Spleen (tissue), 11 donors: ENCODE results near the gene SEMA3G. TPM values are rescaled to one million over a fixed set of nuclear protein-coding genes. Genes with fewer than 3 reads are reported as not detected.

Experiments
- DNase-seq: peaks from one replicate; pipeline ENCODE4 v3.0.0-alpha.2; 2020
- H3K27ac ChIP-seq, 8 donors: fragments of 200-600 bp; sonication (generic) in 7 of 8; 1 replicate in 4 of 8; 2 replicates in 4 of 8; pipeline versions ENCODE4 v1.5.0 to v1.8.0; 2016 to 2021; ENCODE audit warnings: inconsistent platforms in 4 of 8, mild to moderate bottlenecking in 4 of 8, moderate library complexity in 1 of 8
- H3K27me3 ChIP-seq, 7 donors: fragments of 200-600 bp; sonication (generic) in 6 of 7; replicated peaks in 1 of 7; 1 replicate in 4 of 7; 2 replicates in 3 of 7; pipeline versions ENCODE4 v1.5.0 to v1.8.0; 2016 to 2021; ENCODE audit warnings: inconsistent platforms in 3 of 7, mild to moderate bottlenecking in 1 of 7
- H3K36me3 ChIP-seq, 6 donors: fragments of 200-600 bp; sonication (generic) in 5 of 6; 1 replicate in 4 of 6; 2 replicates in 2 of 6; pipeline versions ENCODE4 v1.5.0 to v1.8.0; 2016 to 2021; ENCODE audit warnings: inconsistent platforms in 2 of 6
- H3K4me1 ChIP-seq, 6 donors: fragments of 200-600 bp; sonication (generic) in 5 of 6; 1 replicate in 3 of 6; 2 replicates in 3 of 6; pipeline versions ENCODE4 v1.5.0 to v1.8.0; 2016 to 2021; ENCODE audit warnings: inconsistent platforms in 3 of 6
- H3K4me3 ChIP-seq, 8 donors: fragments of 200-600 bp; sonication (generic) in 7 of 8; 1 replicate in 4 of 8; 2 replicates in 4 of 8; pipeline versions ENCODE4 v1.5.0 to v1.8.0; 2016 to 2021; ENCODE audit warnings: inconsistent platforms in 4 of 8, mild to moderate bottlenecking in 4 of 8, moderate library complexity in 2 of 8
- H3K9me3 ChIP-seq, 8 donors: fragments of 200-600 bp; sonication (generic) in 7 of 8; 1 replicate in 4 of 8; 2 replicates in 4 of 8; pipeline versions ENCODE4 v1.5.0 to v1.8.0; 2016 to 2021; ENCODE audit warnings: inconsistent platforms in 4 of 8
- POLR2A ChIP-seq, 3 donors: fragments of 450-650 bp; IDR thresholded peaks; one replicate each; pipeline ENCODE4 v1.5.1; 2017; ENCODE audit warnings: antibody characterized with exemption in 3 of 3, mild to moderate bottlenecking in 1 of 3
- POLR2AphosphoS5 ChIP-seq, 3 donors: sonication (generic); formaldehyde crosslinking; IDR thresholded peaks; one replicate each; pipeline ENCODE4 v1.5.1; 2017; ENCODE audit warnings: antibody characterized with exemption in 3 of 3
- WGBS, 5 donors: extraction: QIAGEN DNeasy Blood & Tissue Kit in 3 of 5; methylation state at CpG; one replicate each; pipeline versions ENCODE4 v1.1.5 to v1.1.7; 2013 to 2018; 5-methylcytosine and 5-hydroxymethylcytosine counted together
- intact Hi-C: fragments of 100-400 bp; cut with DNase I; formaldehyde crosslinking; loops from one replicate; pipeline ENCODE4 v1.15.0; 2023; ENCODE audit warnings: low total_unique reads
- polyA plus RNA-seq, 3 donors: library from polyadenylated mRNA; stranded (reverse); fragments of 200-250 nt; gene quantifications; one replicate each; pipeline ENCODE4 v1.2.1, GENCODE V29; 2013
- total RNA-seq, 7 donors: library from RNA; depleted of rRNA in 3 of 7; stranded (reverse); fragments of >200 nt in 3 of 7; fragmentation: NEBNext Ultra II Directional in 4 of 7; extraction: Animal tissue kit (Norgen Biotek cat#: 25700) in 4 of 7; gene quantifications; one replicate each; pipeline versions ENCODE4 v1.1.0 to v1.2.1, GENCODE V29; 2016 to 2021
- TF ChIP-seq, protein P1 (sequence below), 11 experiments: fragments of 200-600 bp in 7 of 11; fragments of 450-650 bp in 4 of 11; sonication (generic) in 4 of 11; IDR thresholded peaks in 8 of 11; conservative IDR thresholded peaks in 3 of 11; 1 replicate in 7 of 11; 2 replicates in 4 of 11; pipeline versions ENCODE4 v1.4.0 to v1.8.0; 2016 to 2021; ENCODE audit warnings: antibody characterized with exemption in 11 of 11, inconsistent platforms in 4 of 11, mild to moderate bottlenecking in 1 of 11
- donor health status: healthy with polysubstance abuse.
- donor health status: DM: no; HTN: no; CAD: no; lungs with moderate emphysema.
- donor health status: DM: no; HTN: no; CAD: no.
- donor health status: Bipolar disorder and iron deficiency.
- donor health status: healthy.
- donor health status: DM: no; HTN: no; CAD: no.
- donor health status: DM: yes; HTN: yes; CAD: no.

The SEMA3G gene
- total and polyA plus RNA-seq, 10 donors: 1.0 to 20.2 (median 9.5) TPM

DNA sequence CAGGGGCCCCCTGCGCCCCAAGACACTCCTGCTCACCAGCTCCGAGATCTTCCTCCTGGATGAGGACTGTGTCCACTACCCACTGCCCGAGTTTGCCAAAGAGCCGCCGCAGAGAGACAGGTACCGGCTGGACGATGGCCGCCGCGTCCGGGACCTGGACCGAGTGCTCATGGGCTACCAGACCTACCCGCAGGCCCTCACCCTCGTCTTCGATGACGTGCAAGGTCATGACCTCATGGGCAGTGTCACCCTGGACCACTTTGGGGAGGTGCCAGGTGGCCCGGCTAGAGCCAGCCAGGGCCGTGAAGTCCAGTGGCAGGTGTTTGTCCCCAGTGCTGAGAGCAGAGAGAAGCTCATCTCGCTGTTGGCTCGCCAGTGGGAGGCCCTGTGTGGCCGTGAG, 47.2 kb upstream of the SEMA3G start:
- Histone ChIP-seq H3K27me3 (peaks cover 0 to 11% (median 0%) of the 10 kb centered on the region in 7 donors), H3K4me1 (peaks cover 18 to 90% (median 52%) of the 10 kb centered on the region in 6 donors), H3K9me3 (no peaks in the 10 kb centered on the region), H3K27ac (peak overlapping the region in 5 of 8 donors; percentile 76 to 82 (median 80)), H3K4me3 (no peak overlapping the region), H3K36me3 (peaks cover 0 to 69% (median 57%) of the 10 kb centered on the region in 6 donors)
- no peak for DNase-seq
- WGBS, 5 donors: 91 to 95% (median 95%) methylated on average over 16 to 21 of the region's 21 CpGs
- intact Hi-C loops: no loop called here
- peak in 1 of 3 donors; percentile 37 for TF ChIP-seq POLR2AphosphoS5 (IDR thresholded peaks at IDR 0.05)
- no peak for TF ChIP-seq POLR2A (IDR thresholded peaks at IDR 0.05)

DNA sequence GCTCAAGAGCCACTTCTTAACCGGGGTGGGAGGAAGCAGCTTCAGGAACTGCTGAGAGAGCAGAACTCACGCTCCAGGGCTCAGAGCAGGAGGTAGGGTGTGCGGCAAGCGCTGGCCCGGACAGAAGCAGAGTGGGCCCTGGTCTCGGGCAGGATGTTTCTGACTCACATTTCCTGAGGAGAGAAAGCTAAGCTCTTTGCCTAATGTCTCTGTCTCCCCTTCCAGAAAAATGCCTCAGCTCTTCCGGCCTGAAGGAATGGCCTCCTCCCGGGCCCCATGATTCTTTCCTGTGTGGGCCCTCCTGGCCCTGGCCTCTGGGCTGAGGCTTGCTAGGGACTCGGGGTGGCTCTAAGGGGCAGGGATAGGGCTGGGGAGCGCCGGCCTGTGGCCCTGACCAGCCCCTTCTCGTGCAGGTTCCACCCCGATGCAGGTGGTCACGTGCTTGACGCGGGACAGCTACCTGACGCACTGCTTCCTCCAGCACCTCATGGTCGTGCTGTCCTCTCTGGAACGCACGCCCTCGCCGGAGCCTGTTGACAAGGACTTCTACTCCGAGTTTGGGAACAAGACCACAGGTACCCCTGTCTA, 46.1 kb upstream of the SEMA3G start:
- H3K4me3 ChIP-seq: no peak overlapping the region
- H3K27ac ChIP-seq: peak overlapping the region in 7 of 8 donors; percentile 42 to 82 (median 78)
- intact Hi-C loops: no loop called here
- H3K9me3 ChIP-seq: no peaks in the 10 kb centered on the region
- TF ChIP-seq, protein P1, sequence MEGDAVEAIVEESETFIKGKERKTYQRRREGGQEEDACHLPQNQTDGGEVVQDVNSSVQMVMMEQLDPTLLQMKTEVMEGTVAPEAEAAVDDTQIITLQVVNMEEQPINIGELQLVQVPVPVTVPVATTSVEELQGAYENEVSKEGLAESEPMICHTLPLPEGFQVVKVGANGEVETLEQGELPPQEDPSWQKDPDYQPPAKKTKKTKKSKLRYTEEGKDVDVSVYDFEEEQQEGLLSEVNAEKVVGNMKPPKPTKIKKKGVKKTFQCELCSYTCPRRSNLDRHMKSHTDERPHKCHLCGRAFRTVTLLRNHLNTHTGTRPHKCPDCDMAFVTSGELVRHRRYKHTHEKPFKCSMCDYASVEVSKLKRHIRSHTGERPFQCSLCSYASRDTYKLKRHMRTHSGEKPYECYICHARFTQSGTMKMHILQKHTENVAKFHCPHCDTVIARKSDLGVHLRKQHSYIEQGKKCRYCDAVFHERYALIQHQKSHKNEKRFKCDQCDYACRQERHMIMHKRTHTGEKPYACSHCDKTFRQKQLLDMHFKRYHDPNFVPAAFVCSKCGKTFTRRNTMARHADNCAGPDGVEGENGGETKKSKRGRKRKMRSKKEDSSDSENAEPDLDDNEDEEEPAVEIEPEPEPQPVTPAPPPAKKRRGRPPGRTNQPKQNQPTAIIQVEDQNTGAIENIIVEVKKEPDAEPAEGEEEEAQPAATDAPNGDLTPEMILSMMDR (IDR thresholded peaks at IDR 0.05 in 8 of 11, conservative IDR thresholded peaks at IDR 0.05 in 3 of 11): no peak
- TF ChIP-seq POLR2A (IDR thresholded peaks at IDR 0.05): no peak
- peak; percentile 75 to 82 (median 78) for TF ChIP-seq POLR2AphosphoS5 (IDR thresholded peaks at IDR 0.05)
- H3K4me1 ChIP-seq: peaks cover 18 to 81% (median 52%) of the 10 kb centered on the region in 6 donors
- peaks cover 0 to 11% (median 0%) of the 10 kb centered on the region in 7 donors for H3K27me3 ChIP-seq
- WGBS, 5 donors: 52 to 65% (median 57%) methylated on average over 17 to 23 of the region's 23 CpGs
- peaks cover 0 to 80% (median 66%) of the 10 kb centered on the region in 6 donors for H3K36me3 ChIP-seq
- peak; percentile 87 for DNase-seq

DNA sequence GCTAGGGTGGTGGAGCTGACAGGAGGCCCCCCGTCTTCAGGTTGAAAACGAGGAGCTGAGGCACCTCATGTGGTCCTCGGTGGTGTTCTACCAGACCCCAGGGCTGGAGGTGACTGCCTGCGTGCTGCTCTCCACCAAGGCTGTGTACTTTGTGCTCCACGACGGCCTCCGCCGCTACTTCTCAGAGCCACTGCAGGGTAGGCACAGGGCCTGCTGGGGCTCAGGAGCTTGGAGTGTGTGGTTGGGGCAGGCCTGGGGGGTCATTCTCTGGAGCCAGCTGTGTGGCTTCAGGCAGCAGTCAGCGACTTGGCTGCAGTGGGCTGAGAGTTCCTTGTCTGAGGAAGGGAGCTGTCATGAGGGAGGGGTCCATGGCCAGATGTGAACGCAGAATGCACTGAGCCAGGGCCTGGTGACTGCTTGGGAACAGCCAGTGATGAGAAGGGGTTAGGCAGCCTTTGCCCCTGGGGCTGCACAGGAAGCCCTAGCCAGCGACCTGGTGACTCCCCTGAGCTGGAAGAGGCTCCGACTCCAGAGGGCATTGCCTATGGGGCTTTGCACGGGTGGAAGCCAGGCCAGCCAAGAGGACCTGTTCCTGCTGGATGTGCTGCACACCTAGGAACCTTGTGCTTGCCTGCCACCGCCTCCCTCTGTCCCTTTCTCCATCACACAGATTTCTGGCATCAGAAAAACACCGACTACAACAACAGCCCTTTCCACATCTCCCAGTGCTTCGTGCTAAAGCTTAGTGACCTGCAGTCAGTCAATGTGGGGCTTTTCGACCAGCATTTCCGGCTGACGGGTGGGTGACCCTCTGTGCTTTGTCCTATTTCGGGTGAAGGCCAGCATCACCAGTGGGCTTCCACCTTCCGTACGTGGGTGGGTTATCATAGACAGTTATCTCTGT, 45.4 kb upstream of the SEMA3G start:
- peaks cover 0 to 6% (median 0%) of the 10 kb centered on the region in 7 donors for H3K27me3 ChIP-seq
- H3K27ac ChIP-seq: peak overlapping the region in 6 of 8 donors; percentile 9 to 82 (median 79)
- WGBS, 5 donors: 64 to 77% (median 71%) methylated on average over 14 to 22 of the region's 22 CpGs
- H3K9me3 ChIP-seq: no peaks in the 10 kb centered on the region
- peaks cover 18 to 77% (median 49%) of the 10 kb centered on the region in 6 donors for H3K4me1 ChIP-seq
- H3K4me3 ChIP-seq: no peak overlapping the region
- H3K36me3 ChIP-seq: peaks cover 0 to 87% (median 72%) of the 10 kb centered on the region in 6 donors
- no peak for DNase-seq
- TF ChIP-seq, protein P1 (IDR thresholded peaks at IDR 0.05 in 8 of 11, conservative IDR thresholded peaks at IDR 0.05 in 3 of 11): no peak
- TF ChIP-seq POLR2AphosphoS5 (IDR thresholded peaks at IDR 0.05): peak in 1 of 3 donors; percentile 40
- TF ChIP-seq POLR2A (IDR thresholded peaks at IDR 0.05): no peak
- intact Hi-C loops: no loop called here

DNA sequence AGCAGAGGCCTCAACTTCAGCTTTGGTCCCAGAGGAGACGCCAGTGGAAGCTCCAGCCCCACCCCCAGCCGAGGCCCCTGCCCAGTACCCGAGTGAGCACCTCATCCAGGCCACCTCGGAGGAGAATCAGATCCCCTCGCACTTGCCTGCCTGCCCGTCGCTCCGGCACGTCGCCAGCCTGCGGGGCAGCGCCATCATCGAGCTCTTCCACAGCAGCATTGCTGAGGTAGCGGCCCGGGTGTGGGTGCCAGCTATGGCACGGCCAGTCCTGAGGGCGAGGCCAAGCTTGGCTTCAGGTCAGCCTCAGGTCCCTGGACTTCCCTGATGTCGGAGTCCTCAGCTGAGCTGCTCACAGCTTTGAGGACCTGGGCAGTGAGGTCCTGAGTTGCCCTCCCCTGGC, 44.5 kb upstream of the SEMA3G start:
- intact Hi-C loops: no loop called here
- WGBS, 5 donors: 87 to 96% (median 90%) methylated on average over 6 to 18 of the region's 18 CpGs
- Histone ChIP-seq H3K27me3 (no peaks in the 10 kb centered on the region), H3K9me3 (no peaks in the 10 kb centered on the region), H3K4me1 (peaks cover 17 to 77% (median 47%) of the 10 kb centered on the region in 6 donors), H3K27ac (peak overlapping the region in 3 of 8 donors; percentile 76 to 82 (median 78)), H3K4me3 (no peak overlapping the region), H3K36me3 (peaks cover 0 to 95% (median 75%) of the 10 kb centered on the region in 6 donors)
- TF ChIP-seq POLR2AphosphoS5 (IDR thresholded peaks at IDR 0.05) (peak in 1 of 3 donors; percentile 10), POLR2A (IDR thresholded peaks at IDR 0.05) (no peak)
- TF ChIP-seq, protein P1 (IDR thresholded peaks at IDR 0.05 in 8 of 11, conservative IDR thresholded peaks at IDR 0.05 in 3 of 11): no peak
- no peak for DNase-seq
